ENCODE results near the gene HSD17B4.
"Not testable (repeated sequence)": the region's sequence is repeated elsewhere in the genome, so short reads cannot be mapped to it uniquely, and the experiment has no call there.

The HSD17B4 gene

DNA sequence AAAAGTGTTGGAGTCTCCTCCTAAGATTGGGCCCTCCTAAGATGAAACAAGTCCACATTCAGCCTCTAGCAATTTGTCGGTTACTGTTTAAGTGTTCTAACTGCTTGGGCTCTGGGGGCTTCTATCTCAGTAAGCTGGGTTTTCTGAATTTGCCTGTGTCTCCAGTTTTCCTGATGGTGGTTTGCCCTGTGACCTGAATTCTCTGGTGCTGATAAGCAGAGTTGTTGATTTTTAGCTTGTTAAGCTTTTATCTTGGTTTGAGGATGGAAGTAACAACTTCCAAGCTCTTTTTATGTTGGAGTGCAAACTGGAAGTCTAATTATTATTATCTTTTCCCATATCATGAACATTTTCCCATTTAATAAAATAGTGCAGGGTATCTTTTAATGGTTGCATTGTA is 30.9 kb downstream of the HSD17B4 start:
- DNase-seq = no peak

DNA sequence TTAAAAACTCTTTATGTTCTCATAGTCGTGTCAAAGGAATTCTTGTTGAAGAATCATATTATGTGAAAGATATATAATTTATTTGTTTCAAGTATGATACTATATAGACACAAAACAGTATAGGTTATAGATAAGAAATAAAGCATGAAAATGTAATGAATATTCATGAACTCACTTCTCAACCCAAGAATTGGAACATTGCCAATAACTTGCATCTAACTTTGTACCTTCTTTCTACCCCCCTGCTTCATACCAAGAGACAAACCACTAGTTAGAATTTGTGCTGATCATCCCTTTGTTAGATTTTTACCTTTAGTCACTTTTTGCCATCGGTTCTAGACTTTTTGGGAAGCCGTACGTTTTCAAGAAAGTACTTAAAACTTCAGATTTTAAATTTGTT is 32.6 kb downstream of the HSD17B4 start:
- DNase-seq = no peak

DNA sequence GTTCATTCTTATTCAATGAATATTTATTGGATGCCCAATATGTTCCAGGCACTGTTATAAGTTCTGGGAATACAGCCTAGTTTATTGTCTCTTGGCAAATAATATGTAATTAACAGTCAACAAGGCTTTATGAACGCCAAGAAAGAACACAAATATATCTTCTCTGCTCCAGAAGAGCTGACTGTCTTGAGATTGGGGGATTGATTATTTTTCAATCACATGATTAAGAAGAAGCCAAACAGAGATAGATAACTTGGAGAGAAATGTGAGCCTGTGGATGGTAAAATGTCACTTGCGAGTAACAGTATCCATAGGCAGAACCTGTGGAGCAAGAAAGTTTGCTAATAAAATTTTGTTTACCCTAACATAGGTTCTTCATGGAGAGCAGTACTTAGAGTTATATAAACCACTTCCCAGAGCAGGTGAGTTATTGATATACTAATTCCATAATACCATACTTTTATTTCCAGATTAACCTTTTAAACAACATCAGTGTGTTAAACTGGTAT is 49.4 kb downstream of the HSD17B4 start:
- DNase-seq = no peak

DNA sequence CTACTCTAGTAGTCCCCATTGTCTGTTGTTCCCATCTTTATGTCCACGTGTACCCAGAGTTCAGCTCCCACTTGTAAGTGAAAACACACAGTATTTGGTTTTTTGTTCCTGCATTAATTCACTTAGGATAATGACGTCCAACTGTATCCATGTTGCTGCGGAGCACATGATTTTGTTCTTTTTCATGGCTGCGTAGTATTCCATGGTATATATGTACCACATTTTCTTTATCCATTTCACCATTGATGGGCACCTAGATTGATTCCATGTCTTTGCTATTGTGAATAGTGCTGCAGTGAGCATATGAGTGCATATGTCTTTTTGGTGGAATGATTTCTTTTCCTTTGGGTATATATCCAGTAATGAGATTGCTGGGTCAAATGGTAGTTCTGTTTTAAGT is 51.6 kb downstream of the HSD17B4 start:
- DNase-seq = not testable (repeated sequence)

DNA sequence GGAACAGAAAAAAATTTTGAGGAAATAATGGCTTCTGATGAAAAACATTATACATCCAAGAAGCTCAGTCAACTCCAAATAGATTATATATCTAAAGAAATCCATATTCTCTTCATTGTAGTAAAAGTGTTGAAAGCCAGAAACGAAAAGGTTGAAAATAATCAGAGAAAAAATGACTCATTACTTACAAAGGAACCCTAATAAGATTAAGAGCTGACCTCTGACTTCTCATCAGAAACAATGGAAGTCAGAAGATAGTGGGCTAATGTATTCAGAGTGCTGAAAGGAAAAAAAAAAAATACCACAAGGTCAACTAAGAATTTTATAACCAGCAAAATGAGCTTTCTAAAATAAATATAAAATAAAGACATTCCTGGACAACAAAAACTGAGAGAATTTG is 60.0 kb downstream of the HSD17B4 start:
- DNase-seq = no peak

DNA sequence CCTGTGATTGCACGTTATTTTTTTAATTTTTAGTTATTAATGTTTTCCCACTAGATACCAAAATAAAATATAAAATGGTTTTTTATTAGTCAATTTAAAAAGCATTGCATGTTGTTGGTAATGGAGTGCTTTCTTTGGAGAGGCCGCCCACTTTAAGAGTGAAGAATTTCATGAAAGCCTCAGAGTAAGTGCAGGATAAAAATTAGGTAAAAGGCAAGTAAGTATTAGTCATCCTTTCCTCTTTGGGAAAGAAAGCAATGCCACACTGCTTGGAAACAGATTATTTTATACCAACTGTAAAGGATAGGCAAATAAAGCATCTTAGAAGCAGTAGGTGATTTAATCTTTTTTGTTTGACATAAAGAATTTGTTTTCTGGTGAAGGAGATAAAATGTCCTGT is 62.9 kb downstream of the HSD17B4 start:
- DNase-seq = no peak

DNA sequence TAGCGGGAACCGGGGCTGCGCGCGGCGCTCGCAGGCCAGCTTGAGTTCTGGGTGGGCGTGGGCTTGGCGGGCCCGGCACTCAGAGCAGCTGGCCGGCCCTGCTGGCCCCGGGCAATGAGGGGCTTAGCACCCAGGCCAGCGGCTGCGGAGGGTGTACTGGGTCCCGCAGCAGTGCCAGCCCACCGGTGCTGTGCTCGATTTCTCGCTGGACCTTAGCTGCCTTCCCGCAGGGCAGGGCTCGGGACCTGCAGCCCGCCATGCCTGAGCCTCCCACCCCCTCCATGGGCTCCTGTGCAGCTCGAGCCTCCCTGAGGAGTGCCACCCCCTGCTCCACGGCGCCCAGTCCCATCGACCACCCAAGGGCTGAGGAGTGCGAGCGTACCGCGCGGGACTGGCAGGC is 64.8 kb downstream of the HSD17B4 start:
- not testable (repeated sequence) for DNase-seq

DNA sequence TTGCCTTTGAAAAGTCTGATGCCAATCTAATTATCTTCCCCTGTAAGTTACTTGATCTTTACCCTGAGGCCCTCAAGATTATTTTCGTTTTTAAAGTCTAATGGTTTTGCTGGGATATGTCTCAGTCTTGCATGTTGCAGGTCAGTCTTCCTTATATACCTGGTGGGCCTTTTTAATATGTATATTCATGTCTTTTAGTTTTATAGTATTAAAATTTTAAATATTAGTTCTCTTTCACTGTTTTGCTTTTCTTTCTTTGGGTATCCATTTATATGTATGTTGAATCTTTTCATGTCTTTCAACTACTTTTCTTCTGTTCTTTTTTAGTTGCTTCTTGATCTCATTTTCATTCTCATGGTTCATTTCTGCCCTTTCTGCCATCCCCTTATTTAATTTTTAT is 68.9 kb downstream of the HSD17B4 start:
- no peak for DNase-seq

DNA sequence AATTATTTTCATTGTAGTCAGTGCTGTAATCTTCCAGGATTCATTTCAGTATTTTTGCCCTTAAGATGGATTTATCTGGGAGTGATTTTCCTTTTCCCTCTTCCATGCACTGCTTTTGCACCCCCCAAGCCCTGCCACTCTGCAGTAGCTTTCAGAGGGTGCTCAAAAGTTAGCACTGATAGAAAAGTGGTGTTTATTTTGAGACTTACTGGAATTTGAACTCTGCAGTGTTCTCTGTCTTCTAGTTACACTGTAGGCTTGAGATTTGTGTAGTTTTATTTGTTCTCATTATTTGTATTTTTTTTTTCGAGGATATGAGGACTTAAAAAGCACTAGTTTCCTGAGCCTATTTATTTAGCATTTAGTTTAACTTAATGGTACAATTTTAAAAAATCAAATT is 70.5 kb downstream of the HSD17B4 start:
- DNase-seq = no peak

DNA sequence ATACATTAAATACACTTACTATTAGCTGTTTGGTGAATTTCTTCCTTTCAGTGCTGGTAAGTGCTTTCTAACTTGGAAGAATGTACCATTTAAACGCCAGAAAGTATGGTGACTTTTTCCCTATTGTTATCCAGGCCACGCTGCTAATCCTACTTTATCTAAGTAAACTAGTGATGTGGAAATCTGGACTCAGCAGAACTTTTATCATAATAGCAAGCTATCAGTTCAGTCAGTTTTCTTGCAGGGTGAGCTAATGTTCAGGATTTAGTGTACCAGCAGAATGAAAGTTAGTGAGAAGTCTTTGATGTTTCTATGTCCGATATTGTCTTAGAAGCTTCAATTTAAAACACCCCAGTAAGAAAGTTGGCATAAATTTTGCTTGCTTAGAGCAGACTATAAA is 72.2 kb downstream of the HSD17B4 start:
- DNase-seq = no peak

DNA sequence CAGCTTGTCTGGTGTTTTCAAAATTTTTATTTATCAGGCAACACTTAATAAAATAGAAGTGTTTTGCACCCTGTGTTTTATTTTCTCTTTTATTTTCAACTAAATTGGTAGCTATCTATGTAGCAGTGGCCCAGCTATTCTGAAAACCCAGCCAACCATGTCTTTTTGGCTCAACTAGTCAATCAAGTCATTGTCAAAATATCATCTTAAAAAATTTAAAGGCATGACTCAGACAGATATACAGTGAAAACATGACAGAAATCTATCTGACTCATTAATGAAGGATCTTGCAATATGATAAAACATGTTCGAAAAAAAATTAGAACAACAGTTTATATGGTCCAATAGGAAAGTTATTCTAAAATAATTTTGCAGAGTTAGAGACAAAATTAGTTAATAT is 75.1 kb downstream of the HSD17B4 start:
- no peak for DNase-seq

DNA sequence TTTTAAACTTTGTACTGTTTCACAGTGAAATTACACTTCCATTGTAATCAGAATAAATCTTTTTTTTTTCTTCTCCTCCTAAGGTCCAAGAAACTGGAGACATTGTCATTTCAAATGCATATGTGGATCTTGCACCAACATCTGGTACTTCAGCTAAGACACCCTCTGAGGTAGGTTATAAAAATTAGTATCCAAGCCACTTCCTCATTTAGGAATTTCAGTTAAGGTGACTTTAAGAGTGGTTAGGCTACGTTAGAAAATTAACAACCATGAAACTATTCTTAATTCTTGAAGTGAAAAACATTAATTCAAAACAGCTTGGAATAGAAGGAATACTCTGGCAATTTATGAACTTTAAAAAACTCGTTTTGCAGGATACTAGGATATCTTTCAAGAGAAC is 77.5 kb downstream of the HSD17B4 start:
- DNase-seq = no peak

DNA sequence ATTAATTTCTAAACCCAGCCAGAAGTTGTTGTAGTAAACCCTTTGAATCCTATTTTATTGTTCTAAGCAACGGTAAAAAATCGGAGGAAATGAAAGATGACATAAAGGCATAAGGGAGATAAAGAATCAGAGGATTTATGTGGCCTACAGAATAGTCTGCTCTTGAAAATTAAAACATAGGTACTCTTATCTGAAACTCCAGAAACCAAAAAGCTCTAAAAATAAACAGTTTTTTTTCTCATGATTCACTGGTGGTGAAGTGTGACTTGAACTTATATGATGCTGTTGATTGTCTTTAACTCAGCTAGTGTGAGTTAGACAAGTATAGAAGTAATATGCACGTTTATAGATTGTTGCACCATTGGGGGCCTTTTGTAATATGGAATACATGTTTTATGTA is 80.3 kb downstream of the HSD17B4 start:
- no peak for DNase-seq

DNA sequence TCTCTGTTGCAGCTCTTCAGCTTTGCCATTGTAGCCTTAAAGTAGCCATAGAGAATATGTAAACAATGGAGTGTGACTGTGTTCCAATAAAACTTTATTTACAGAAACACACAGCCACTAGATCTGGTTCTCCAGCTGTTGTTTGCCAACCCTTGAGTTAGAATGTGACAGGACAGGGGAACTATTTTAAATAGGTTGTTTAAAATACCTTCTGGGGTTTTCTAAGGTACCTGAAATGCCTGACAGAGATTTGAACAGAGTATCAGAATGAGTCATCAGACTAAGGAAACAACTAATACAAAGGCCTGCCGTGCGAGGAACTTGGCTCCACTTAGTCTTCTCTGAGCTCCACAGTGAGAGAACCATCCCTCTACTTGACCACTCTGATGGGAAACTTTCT is 85.4 kb downstream of the HSD17B4 start:
- DNase-seq = peak; percentile 54

DNA sequence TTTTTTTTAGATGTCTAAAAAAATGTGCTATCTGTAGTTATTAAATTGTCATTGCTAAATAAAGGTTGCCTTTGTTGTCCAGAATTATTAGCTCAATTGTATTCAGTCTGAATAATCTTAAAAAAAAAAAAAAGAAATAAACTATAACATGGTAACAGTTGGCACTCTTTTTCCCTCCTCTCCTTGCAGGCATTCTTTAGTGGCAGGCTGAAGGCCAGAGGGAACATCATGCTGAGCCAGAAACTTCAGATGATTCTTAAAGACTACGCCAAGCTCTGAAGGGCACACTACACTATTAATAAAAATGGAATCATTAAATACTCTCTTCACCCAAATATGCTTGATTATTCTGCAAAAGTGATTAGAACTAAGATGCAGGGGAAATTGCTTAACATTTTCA is 89.4 kb downstream of the HSD17B4 start:
- DNase-seq = no peak

DNA sequence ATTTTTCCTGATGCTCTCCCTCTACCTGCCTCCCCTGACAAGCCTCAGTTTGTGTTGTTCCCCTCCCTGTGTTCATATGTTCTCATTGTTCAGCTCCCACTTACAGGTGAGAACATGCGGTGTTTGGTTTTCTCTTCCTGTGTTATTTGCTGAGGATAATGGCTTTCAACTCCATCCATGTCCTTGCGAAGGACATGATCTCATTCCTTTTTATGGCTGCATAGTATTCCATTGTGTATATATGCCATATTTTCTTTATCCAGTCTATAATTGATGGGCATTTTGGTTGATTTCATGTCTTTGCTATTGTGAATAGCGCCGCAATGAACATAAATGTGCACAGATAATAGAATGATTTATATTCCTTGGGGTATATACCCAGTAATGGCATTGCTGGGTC is 99.5 kb downstream of the HSD17B4 start:
- DNase-seq = no peak

DNA sequence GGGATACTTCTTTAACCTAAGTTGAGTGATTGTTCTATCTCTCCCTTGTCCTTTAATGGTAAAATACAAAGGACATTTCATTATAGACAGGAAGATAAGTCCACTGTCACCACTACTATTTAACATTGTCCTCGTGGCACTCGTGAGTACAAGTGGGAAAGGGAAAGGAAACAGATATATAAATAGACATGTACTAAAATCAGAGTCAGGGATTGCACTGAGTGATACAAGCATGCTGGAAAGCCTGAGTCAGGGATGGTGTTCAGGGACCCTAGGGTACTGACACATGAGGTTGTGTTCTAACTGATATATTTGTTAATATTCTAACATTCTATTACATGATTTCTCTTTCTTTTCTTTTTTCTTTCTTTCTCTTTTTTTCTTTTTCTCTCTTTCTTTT is 102.3 kb downstream of the HSD17B4 start:
- DNase-seq = no peak

DNA sequence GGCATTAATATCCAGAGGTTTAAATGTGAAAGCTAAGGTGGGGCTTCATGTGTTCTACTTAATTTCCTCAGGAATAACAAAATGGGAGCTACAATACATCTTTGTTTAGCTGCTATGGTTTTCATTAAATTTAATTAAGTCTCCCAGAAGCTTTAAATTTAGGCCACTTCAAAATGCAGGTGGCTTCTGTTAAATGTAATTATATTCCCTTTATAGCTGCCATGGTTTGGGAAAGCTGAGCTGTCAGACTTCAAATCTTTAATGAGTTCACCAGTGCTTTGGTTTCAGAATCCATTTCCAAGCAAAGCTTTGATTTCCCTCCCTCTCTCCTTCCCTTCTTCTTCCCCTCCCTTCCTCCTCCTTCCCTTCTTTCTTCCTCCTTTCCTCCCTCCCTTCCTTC is 118.6 kb downstream of the HSD17B4 start:
- DNase-seq = no peak

DNA sequence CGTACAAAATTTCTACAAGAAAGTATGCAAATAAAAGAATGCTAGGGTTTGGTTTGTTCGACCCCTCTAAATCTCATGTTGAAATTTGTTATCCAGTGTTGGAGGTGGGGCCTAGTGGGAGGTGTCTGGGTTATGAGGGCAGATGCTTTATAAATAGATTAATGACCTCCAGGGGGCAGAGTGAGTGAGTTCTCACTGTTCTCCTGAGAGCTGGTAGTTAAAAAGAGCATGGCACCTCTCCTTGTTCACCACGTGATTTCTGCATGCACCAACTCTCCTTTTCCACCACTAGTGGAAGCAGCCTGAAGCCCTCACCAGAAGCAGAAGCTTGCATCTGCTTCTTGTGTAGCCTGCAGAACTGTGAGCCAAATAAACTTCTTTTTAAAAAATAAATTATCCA is 126.6 kb downstream of the HSD17B4 start:
- no peak for DNase-seq

DNA sequence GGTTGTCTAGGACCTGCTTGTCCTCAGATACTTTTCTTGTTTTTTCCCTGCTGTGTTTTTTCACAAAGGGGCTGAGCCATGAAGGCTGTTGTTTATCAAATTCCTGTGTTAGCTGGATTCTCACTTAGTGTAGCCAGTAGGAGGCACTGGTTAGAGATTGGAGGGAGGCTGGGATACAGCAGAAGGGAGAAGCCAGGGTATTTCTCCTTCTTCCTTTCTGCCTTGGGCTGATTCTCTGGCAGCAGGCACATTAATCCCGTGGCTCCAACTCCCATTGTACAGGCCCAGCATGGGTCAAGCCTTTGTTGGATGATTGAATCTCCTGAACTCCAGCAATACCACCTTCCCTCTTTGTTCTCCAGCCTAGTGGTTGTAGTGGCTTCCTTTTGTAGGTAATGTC is 130.7 kb downstream of the HSD17B4 start:
- DNase-seq = no peak

DNA sequence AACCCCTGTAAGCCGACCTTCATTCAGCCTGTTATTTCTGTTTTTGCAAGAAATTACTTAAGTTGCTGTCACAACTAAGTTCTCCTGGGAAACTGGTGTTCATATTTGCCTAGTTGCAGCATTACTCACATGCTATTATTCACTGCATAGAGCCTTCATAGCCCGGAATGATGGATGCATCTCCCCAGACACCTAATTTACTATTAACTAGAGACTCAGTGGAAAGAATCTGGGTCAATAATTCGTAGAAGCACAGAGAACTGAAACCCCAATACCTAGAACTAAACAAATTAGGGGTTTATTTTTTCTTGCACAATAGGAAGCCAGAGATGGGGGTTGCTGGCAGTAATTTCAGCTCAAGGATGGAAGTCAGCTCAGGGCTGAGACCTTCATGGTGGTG is 131.4 kb downstream of the HSD17B4 start:
- DNase-seq = no peak
